Fibroblast of lung (primary cell): ENCODE measurements around the gene NOTCH2.
"Not testable (repeated sequence)": the region's sequence is repeated elsewhere in the genome, so short reads cannot be mapped to it uniquely, and the experiment has no call there.

Source experiments
- EZH2 ChIP-seq: IDR thresholded peaks from 2 replicates; pipeline ENCODE4 v1.5.1; 2012; ENCODE audit warnings: low read length, control low read depth, mild to moderate bottlenecking; ENCODE audit errors: missing control alignments
- TF ChIP-seq, protein P1 (sequence below), 2 donors: IDR thresholded peaks in 1 of 2; conservative IDR thresholded peaks in 1 of 2; 1 replicate in 1 of 2; 2 replicates in 1 of 2; pipeline ENCODE4 v1.5.1; 2011 to 2012; ENCODE audit warnings: low read length in 2 of 2, control low read depth in 1 of 2, inconsistent platforms in 1 of 2, low read depth in 1 of 2, mild to moderate bottlenecking in 1 of 2

GRCh38 chr1:119996731-119997312 is 72.6 kb downstream of the NOTCH2 start:
- TF ChIP-seq EZH2, result not testable (repeated sequence)
- TF ChIP-seq, protein P1, sequence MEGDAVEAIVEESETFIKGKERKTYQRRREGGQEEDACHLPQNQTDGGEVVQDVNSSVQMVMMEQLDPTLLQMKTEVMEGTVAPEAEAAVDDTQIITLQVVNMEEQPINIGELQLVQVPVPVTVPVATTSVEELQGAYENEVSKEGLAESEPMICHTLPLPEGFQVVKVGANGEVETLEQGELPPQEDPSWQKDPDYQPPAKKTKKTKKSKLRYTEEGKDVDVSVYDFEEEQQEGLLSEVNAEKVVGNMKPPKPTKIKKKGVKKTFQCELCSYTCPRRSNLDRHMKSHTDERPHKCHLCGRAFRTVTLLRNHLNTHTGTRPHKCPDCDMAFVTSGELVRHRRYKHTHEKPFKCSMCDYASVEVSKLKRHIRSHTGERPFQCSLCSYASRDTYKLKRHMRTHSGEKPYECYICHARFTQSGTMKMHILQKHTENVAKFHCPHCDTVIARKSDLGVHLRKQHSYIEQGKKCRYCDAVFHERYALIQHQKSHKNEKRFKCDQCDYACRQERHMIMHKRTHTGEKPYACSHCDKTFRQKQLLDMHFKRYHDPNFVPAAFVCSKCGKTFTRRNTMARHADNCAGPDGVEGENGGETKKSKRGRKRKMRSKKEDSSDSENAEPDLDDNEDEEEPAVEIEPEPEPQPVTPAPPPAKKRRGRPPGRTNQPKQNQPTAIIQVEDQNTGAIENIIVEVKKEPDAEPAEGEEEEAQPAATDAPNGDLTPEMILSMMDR (conservative IDR thresholded peaks at IDR 0.05 in 1 of 2, IDR thresholded peaks at IDR 0.05 in 1 of 2; ENCODE audit: low read depth in 1 of 2, low read length in 2 of 2), result not testable (repeated sequence)
